ENCODE data around the gene TSTD1.
A peak's percentile ranks its signal among the peaks of the same experiment; 100 is the strongest.

Gene TSTD1

GRCh38 chr1:161074676-161075368, 36.1 kb upstream of the TSTD1 start:
- peaks cover 8% of the 10 kb centered on the region for H3K4me1 ChIP-seq (ENCODE audit: insufficient read depth, low read length)
- no peaks in the 10 kb centered on the region for H3K27me3 ChIP-seq (ENCODE audit: insufficient read depth, low read length, poor library complexity)
- no peak for DNase-seq
- H3K9me3 ChIP-seq (ENCODE audit: insufficient read depth, low read length, severe bottlenecking): no peaks in the 10 kb centered on the region
- ATAC-seq (ENCODE audit: insufficient read depth, low read depth): no peak
- no peaks in the 10 kb centered on the region for H4K20me1 ChIP-seq (ENCODE audit: insufficient read depth, low read length)
- no peaks in the 10 kb centered on the region for H3K36me3 ChIP-seq (ENCODE audit: insufficient read depth, low read length)
- H3K27ac ChIP-seq (ENCODE audit: low read length): no peak overlapping the region
- H2AFZ ChIP-seq (ENCODE audit: low read depth, low read length): no peak overlapping the region
- TF ChIP-seq CTCF (IDR thresholded peaks at IDR 0.05; ENCODE audit: borderline replicate concordance, extremely low read depth, low read length, poor library complexity, severe bottlenecking): no peak
- TF ChIP-seq EZH2 (IDR thresholded peaks at IDR 0.05; ENCODE audit: borderline replicate concordance, low read depth, low read length, severe bottlenecking): no peak
- H3K9ac ChIP-seq (ENCODE audit: low read depth, low read length): no peak overlapping the region
- no peaks in the 10 kb centered on the region for H3K79me2 ChIP-seq (ENCODE audit: insufficient read depth, low read length)
- no peak overlapping the region for H3K4me3 ChIP-seq (ENCODE audit: low read depth in 1 of 2, low read length in 2 of 2)
- no peak overlapping the region for H3K4me2 ChIP-seq (ENCODE audit: insufficient read depth, low read length)

- TF ChIP-seq EZH2 (IDR thresholded peaks at IDR 0.05; ENCODE audit: borderline replicate concordance, low read depth, low read length, severe bottlenecking): no peak
- peak; percentile 6 for TF ChIP-seq CTCF (IDR thresholded peaks at IDR 0.05; ENCODE audit: borderline replicate concordance, extremely low read depth, low read length, poor library complexity, severe bottlenecking)
- Histone ChIP-seq H3K4me1 (ENCODE audit: insufficient read depth, low read length) (peaks cover 16% of the 10 kb centered on the region), H3K79me2 (ENCODE audit: insufficient read depth, low read length) (peaks cover 11% of the 10 kb centered on the region), H3K4me2 (ENCODE audit: insufficient read depth, low read length) (no peak overlapping the region), H2AFZ (ENCODE audit: low read depth, low read length) (no peak overlapping the region), H4K20me1 (ENCODE audit: insufficient read depth, low read length) (no peaks in the 10 kb centered on the region), H3K27me3 (ENCODE audit: insufficient read depth, low read length, poor library complexity) (no peaks in the 10 kb centered on the region), H3K27ac (ENCODE audit: low read length) (no peak overlapping the region), H3K9ac (ENCODE audit: low read depth, low read length) (no peak overlapping the region), H3K4me3 (ENCODE audit: low read depth in 1 of 2, low read length in 2 of 2) (no peak overlapping the region), H3K36me3 (ENCODE audit: insufficient read depth, low read length) (no peaks in the 10 kb centered on the region; the same call in 1 of the 2 replicates), H3K9me3 (ENCODE audit: insufficient read depth, low read length, severe bottlenecking) (no peaks in the 10 kb centered on the region)
- ATAC-seq (ENCODE audit: insufficient read depth, low read depth) (no peak), DNase-seq (no peak)
Observed at GRCh38 chr1:161073474-161074121, 34.8 kb upstream of the TSTD1 start.

- H3K36me3 ChIP-seq (ENCODE audit: insufficient read depth, low read length): no peaks in the 10 kb centered on the region; the same call in 1 of the 2 replicates
- DNase-seq (no peak), ATAC-seq (ENCODE audit: insufficient read depth, low read depth) (no peak)
- no peaks in the 10 kb centered on the region for H3K9me3 ChIP-seq (ENCODE audit: insufficient read depth, low read length, severe bottlenecking)
- H3K4me3 ChIP-seq (ENCODE audit: low read depth in 1 of 2, low read length in 2 of 2): no peak overlapping the region
- peaks cover 3% of the 10 kb centered on the region for H4K20me1 ChIP-seq (ENCODE audit: insufficient read depth, low read length)
- peaks cover 23% of the 10 kb centered on the region for H3K4me1 ChIP-seq (ENCODE audit: insufficient read depth, low read length)
- H3K79me2 ChIP-seq (ENCODE audit: insufficient read depth, low read length): peaks cover 18% of the 10 kb centered on the region
- H2AFZ ChIP-seq (ENCODE audit: low read depth, low read length): no peak overlapping the region
- H3K27me3 ChIP-seq (ENCODE audit: insufficient read depth, low read length, poor library complexity): no peaks in the 10 kb centered on the region
- H3K27ac ChIP-seq (ENCODE audit: low read length): 0 out of 2 replicates have a peak overlapping the region, but pooled peaks have one; percentile 18
- H3K9ac ChIP-seq (ENCODE audit: low read depth, low read length): no peak overlapping the region
- no peak for TF ChIP-seq EZH2 (IDR thresholded peaks at IDR 0.05; ENCODE audit: borderline replicate concordance, low read depth, low read length, severe bottlenecking)
- TF ChIP-seq CTCF (IDR thresholded peaks at IDR 0.05; ENCODE audit: borderline replicate concordance, extremely low read depth, low read length, poor library complexity, severe bottlenecking): no peak
- H3K4me2 ChIP-seq (ENCODE audit: insufficient read depth, low read length): no peak overlapping the region
Observed at GRCh38 chr1:161072751-161073449, 34.1 kb upstream of the TSTD1 start.

Data from DND-41 (cell line).